ENCODE measurements around the gene EML6. TPM values are rescaled to one million over a fixed set of nuclear protein-coding genes. Genes with fewer than 3 reads are reported as not detected.

EML6 gene
- total RNA-seq, 1 donor: 1.1 TPM

DNA sequence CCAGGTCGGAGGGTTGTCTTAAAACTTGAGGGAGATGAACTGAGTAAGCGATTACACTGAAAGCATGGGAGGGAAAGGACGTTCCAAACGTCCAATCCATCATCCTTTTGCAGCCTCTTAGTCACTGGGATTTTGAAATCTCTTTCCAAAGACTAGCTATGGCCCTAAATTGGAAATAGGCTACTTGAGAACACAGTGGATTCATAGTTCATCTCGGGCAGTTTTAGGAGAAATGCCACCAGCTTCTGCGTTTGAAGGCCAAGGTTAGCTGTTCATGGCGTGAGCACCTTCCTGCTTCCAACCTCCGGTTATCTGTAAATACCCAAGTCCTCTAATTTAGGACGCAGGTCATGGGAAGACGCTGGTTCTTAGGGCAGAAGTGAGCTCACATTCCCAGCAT lies 821 bp upstream of the EML6 start:
- Histone ChIP-seq H3K27ac (ENCODE audit: low read depth, low read length) (peak overlapping the region; percentile 86), H3K4me3 (ENCODE audit: insufficient read depth, low read length) (peak overlapping the region; percentile 76), H2AFZ (ENCODE audit: low read length) (peak overlapping the region; percentile 89), H3K4me2 (ENCODE audit: insufficient read depth, low read length) (peak overlapping the region; percentile 98), H4K20me1 (ENCODE audit: insufficient read depth, low read length) (no peaks in the 10 kb centered on the region), H3K36me3 (ENCODE audit: insufficient read depth, low read length) (no peaks in the 10 kb centered on the region), H3K79me2 (ENCODE audit: insufficient read depth, low read length) (no peaks in the 10 kb centered on the region), H3K4me1 (ENCODE audit: insufficient read depth, low read length) (peaks cover 17% of the 10 kb centered on the region), H3K9me3 (ENCODE audit: low read depth, low read length) (no peaks in the 10 kb centered on the region), H3K27me3 (ENCODE audit: insufficient read depth, low read length) (peaks cover 23% of the 10 kb centered on the region)
- TF ChIP-seq CTCF (IDR thresholded peaks at IDR 0.05; ENCODE audit: extremely low read depth, low read depth, low read length): no peak
- DNase-seq (ENCODE audit: insufficient read length, low spot score, missing footprints): peak; percentile 69

DNA sequence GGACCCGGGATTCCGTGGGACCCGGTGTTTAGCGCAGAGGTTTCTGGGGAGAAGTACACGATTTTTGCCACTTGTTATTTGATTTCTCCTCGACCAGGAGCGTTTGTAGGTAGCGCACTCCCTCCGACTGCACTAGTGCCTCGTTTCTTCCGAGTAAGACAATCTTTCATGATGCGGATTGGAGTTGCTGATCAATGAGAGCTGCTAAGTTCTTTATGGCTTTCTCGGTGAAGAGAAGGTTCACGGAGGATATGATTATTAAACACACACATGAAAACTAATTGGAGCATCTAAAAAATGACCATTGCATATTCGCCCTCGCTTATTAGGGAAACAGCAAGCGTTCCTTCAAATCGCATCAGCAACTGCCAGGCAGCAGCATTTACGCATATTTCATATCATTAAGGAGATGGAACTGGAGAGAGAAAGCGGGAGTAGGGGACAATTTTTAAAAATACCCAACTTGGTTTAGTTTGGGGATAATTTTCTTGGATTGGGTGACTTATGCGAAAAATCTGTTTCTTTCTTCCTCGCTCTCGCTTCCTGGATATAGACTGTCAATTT lies 616 bp downstream of the EML6 start:
- DNase-seq (ENCODE audit: insufficient read length, low spot score, missing footprints): peak; percentile 57
- H3K27ac ChIP-seq (ENCODE audit: low read depth, low read length): no peak overlapping the region
- peak overlapping the region; percentile 76 for H3K4me3 ChIP-seq (ENCODE audit: insufficient read depth, low read length)
- peaks cover 25% of the 10 kb centered on the region for H3K4me1 ChIP-seq (ENCODE audit: insufficient read depth, low read length)
- H3K9me3 ChIP-seq (ENCODE audit: low read depth, low read length): no peaks in the 10 kb centered on the region
- H2AFZ ChIP-seq (ENCODE audit: low read length): peak overlapping the region; percentile 83
- H3K36me3 ChIP-seq (ENCODE audit: insufficient read depth, low read length): no peaks in the 10 kb centered on the region
- no peaks in the 10 kb centered on the region for H4K20me1 ChIP-seq (ENCODE audit: insufficient read depth, low read length)
- H3K27me3 ChIP-seq (ENCODE audit: insufficient read depth, low read length): peaks cover 23% of the 10 kb centered on the region
- no peak for TF ChIP-seq CTCF (IDR thresholded peaks at IDR 0.05; ENCODE audit: extremely low read depth, low read depth, low read length)
- peak overlapping the region; percentile 98 for H3K4me2 ChIP-seq (ENCODE audit: insufficient read depth, low read length)
- H3K79me2 ChIP-seq (ENCODE audit: insufficient read depth, low read length): no peaks in the 10 kb centered on the region

DNA sequence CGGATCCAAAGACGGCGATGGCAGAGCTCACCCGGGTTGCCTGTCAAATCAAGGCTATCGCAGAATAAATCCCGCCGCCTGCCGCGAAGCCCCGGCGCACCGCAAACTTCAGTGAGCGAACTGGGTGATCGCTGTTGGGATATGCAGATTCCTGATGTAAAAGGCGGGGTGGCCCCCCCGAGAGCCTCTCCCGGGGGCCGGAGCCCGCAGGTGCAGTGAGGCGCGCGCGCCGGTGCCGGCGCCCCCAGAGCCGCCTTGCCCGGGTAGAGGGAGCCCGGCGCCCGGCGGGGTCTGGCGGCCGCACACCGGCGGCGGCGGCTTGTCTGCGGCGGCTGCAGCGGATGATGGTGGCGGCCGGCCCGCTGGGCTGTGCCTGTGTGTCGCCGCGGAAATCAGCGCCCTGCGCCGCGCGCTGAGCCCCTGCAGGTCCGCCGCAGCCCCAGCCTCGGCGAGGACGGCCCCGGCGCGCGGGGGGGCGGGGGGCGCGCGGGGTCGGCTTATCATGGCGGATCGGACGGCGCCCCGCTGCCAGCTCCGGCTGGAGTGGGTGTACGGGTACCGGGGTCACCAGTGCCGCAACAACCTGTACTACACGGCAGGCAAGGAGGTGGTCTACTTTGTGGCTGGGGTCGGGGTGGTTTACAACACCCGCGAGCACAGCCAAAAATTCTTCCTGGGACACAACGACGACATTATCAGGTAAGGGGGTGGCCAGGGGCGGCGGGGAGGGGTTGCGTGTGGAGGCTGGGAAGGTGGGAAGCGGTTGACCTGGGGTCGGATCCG lies 1.3 kb downstream of the EML6 start:
- Histone ChIP-seq H4K20me1 (ENCODE audit: insufficient read depth, low read length) (no peaks in the 10 kb centered on the region), H3K4me2 (ENCODE audit: insufficient read depth, low read length) (peak overlapping the region; percentile 98), H3K4me1 (ENCODE audit: insufficient read depth, low read length) (peaks cover 28% of the 10 kb centered on the region), H3K27me3 (ENCODE audit: insufficient read depth, low read length) (peaks cover 23% of the 10 kb centered on the region), H3K27ac (ENCODE audit: low read depth, low read length) (no peak overlapping the region), H3K36me3 (ENCODE audit: insufficient read depth, low read length) (no peaks in the 10 kb centered on the region), H2AFZ (ENCODE audit: low read length) (peak overlapping the region; percentile 83), H3K9me3 (ENCODE audit: low read depth, low read length) (no peaks in the 10 kb centered on the region), H3K79me2 (ENCODE audit: insufficient read depth, low read length) (no peaks in the 10 kb centered on the region), H3K4me3 (ENCODE audit: insufficient read depth, low read length) (peak overlapping the region; percentile 76)
- peak; percentile 69 for DNase-seq (ENCODE audit: insufficient read length, low spot score, missing footprints)
- no peak for TF ChIP-seq CTCF (IDR thresholded peaks at IDR 0.05; ENCODE audit: extremely low read depth, low read depth, low read length)

DNA sequence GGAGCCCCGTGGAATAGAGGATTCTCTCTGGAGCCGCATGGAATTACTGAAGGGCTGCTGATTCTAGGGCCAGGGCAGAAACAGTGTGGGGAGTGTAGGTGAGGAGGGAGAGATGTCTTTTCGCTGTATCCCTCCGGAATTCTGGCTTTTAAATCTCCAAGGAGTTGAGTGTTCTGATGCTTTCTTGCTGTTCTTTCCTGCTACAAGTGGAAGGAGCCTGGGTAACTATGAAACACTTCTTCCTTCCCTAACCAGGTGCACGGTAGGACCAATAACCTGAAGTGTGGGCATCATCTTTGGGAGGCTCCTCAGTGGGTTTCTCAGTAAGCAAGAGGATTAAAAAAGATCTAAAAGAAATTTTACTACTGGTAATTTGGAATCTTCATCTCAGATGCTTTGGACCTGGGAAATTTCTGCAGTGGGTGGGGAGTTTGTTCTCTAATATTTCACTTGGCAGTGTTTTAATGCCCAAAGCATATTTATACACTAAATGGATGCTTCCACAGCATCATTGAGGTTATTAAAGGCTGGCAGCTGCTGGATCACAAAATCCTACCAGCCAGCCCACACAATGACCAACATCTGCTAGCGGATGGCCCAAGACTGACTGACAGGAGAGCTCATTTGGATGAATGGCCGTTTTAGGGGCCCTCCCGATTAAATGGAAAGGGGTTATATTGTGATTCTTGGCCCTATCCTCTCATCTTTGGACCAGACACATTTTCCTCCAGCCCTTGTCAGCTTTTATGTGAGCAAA lies 2.1 kb downstream of the EML6 start:
- Histone ChIP-seq H3K4me2 (ENCODE audit: insufficient read depth, low read length) (peak overlapping the region; percentile 98), H2AFZ (ENCODE audit: low read length) (peak overlapping the region; percentile 5), H3K27me3 (ENCODE audit: insufficient read depth, low read length) (peaks cover 23% of the 10 kb centered on the region), H3K79me2 (ENCODE audit: insufficient read depth, low read length) (no peaks in the 10 kb centered on the region), H3K4me3 (ENCODE audit: insufficient read depth, low read length) (peak overlapping the region; percentile 76), H3K9me3 (ENCODE audit: low read depth, low read length) (no peaks in the 10 kb centered on the region), H3K27ac (ENCODE audit: low read depth, low read length) (no peak overlapping the region), H4K20me1 (ENCODE audit: insufficient read depth, low read length) (no peaks in the 10 kb centered on the region), H3K4me1 (ENCODE audit: insufficient read depth, low read length) (peaks cover 28% of the 10 kb centered on the region), H3K36me3 (ENCODE audit: insufficient read depth, low read length) (no peaks in the 10 kb centered on the region)
- DNase-seq (ENCODE audit: insufficient read length, low spot score, missing footprints): peak; percentile 37
- TF ChIP-seq CTCF (IDR thresholded peaks at IDR 0.05; ENCODE audit: extremely low read depth, low read depth, low read length): no peak
